HG02973 (cell line): Measurements from ENCODE around the gene CCDC183.

ENCODE experiments used
- ATAC-seq: cut with Tn5 transposase; IDR thresholded peaks from one replicate; pipeline ENCODE4 v1.9.1; 2021; ENCODE audit warnings: moderate library complexity; ENCODE audit not compliant: unreplicated experiment

Gene CCDC183

DNA sequence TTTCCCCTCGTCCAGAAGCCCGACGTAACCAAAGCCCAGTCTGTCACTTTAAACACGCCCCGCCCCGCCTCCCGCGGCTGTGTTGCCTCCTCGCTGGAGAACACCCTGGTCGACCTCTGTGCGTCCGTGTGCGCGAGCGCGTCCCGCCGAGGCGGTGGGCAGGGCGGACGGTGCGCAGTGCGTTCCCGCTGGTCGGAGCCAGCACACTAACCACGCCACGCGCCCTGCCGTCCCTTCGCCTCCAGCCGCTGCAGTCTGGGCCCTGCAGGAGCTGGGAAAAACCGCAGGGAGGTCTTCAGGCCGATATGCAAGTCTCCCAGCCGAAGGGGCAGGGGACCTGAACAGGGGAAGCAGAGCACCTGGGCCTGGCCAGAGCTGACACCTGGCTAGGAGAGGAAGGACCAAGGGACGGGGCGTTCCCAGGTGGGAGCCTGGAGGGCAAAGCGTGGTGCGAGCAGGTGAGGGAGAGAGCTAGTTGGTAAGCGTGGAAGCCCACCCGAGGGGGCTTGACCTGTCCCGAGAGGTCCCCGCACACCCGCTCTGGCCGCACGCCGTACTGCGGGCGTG, 51.8 kb downstream of the CCDC183 start:
- ATAC-seq: no peak

DNA sequence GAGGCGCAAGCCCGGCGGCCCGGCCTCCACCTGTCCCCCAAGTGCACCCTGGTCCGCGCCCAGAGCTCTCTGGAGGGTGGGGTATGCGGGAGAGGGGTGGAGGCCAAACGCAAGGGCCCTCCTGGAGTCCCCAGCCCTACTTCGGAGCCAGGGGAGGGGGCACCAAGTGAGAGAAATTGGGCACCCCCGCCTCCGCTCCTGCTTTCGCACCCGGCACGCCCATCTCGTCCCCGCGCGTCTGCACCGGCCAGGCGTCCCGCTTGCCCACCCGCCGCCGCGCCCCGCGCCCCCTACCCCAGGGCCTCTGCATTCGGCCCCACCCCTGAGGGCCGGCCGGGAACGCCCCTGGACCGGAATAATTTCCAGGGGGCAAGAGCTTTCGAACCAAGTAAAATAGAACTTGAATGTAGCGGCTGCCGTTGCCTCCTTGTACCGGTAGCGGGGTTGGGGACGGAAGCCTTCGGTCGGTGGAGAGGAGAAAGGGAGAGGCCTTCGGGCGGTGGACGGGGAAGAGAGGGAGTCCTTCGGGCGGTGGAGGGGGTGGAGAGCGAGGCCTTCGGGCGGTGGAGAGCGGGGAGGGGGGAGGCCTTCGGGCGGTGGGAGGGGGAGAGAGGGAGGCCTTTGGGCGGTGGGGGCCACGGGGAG, 52.4 kb downstream of the CCDC183 start:
- ATAC-seq: no peak

DNA sequence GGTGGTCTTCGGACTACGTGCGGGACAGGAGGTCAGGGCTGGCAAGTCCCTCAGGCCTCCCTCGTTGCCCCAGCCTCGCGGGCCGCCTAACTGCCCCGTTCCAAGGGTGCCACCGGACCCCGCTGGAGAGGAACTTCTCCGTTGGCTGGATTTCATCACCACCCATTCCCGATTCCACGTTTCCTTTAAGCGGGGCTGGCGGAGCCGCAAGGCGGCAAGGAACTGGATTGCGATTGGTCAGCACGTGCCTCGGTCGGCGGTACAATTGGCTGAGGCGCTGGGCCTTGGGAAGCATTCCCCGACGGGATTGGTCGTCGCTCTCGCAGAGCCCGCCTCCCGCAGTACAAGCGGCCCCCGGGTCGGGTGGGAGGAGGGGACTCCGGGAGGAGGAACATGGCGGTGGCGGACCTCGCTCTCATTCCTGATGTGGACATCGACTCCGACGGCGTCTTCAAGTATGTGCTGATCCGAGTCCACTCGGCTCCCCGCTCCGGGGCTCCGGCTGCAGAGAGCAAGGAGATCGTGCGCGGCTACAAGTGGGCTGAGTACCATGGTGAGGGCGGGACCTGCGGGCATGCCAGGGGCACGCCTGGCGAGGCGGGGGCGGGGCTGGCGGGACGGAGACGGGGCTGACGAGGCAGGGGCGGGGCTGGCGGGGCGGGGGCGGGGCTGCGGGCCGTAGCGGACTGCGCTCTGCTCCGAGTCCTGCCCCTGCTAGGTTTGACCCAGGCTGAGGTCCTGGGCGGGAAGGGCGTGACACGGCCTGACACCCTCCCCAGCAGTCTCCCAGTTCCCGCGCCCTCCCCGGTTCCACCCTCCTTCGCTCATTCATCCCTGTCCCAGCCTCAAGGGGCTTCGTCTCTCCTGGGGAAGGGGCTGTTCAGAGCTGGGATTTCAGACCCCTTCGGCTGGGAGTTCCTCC, 53.2 kb downstream of the CCDC183 start, which contains the start of gene PHPT1:
PHPT1 (plus strand) TSS at position 372 of the 922 bp plus-strand sequence; CDS start at position 394, 22 bp downstream.
- peak; percentile 66 for ATAC-seq

DNA sequence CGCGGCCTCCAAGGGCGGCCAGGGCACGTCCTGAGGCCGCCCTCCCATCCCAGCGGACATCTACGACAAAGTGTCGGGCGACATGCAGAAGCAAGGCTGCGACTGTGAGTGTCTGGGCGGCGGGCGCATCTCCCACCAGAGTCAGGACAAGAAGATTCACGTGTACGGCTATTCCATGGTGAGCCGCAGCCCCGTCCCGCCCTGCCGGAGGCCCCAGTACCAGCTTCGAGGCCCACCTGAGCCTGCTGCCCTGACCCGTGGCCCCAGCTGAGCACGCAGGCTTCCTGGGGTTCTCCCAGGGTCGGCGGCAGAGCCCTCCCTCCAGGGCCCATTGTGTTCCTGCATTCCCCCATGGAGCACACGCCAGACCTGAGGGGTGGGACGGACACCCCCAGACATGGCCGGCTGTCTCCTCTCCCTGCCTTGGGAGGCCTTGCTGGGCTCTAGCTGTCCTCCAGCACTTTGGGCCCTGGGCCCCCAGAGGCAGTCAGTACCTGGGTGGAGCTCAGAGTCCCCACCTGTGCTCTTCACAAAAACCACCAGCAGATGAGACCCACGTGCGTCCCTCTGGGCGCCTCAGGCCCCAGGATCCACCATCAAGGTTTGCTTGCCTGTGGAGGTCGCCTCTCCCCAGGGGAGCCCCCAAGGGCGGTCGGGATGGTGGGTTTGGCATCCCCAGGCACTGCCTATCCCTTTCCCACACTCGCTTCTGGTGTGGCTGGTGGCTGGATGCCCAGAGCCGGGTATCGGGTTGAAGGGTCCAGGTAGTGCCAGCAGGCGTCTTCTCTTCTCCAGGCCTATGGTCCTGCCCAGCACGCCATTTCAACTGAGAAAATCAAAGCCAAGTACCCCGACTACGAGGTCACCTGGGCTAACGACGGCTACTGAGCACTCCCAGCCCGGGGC, 54.1 kb downstream of the CCDC183 start:
- ATAC-seq: no peak

DNA sequence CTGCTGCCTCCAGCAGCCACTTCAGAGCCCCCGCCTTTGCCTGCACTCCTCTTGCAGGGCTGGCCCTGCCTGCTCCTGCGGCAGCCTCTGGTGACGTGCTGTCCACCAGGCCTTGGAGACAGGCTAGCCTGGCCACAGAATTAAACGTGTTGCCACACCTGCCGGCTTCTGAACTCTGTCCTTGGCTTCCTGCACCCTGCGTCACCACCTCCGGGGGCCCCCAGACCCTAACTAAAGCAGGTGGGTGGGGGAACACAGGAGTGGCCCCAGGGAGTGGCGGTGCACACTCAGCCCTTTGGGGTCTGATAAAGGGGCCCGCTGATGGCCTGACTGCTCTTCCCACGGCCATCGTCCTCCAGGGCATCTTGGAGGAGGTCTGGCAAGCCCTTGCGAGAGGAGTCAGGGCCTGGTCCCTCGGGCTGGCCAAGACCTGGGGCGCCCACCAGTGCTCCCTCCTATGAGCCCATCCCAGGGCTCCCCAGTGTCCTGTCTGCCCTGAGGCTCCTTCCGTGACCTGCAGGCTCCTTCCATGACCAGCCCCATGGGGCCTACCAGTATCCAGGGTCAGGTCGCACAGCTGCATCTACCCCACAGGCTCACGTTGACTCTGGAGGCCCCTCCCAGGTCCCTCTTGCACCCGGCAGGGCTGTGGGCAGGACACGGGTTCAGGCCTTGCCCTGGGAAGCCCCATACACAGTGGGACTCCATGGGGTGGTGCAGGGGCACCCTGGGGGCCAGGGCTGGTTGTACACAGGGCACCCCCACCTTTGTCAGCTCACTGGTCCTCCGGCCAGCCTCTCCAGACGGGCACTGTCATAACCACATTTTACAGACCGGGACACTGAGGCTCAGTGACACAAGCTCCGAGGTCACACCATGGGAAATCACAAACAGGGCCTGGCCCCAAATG, 55.0 kb downstream of the CCDC183 start:
- ATAC-seq: no peak

DNA sequence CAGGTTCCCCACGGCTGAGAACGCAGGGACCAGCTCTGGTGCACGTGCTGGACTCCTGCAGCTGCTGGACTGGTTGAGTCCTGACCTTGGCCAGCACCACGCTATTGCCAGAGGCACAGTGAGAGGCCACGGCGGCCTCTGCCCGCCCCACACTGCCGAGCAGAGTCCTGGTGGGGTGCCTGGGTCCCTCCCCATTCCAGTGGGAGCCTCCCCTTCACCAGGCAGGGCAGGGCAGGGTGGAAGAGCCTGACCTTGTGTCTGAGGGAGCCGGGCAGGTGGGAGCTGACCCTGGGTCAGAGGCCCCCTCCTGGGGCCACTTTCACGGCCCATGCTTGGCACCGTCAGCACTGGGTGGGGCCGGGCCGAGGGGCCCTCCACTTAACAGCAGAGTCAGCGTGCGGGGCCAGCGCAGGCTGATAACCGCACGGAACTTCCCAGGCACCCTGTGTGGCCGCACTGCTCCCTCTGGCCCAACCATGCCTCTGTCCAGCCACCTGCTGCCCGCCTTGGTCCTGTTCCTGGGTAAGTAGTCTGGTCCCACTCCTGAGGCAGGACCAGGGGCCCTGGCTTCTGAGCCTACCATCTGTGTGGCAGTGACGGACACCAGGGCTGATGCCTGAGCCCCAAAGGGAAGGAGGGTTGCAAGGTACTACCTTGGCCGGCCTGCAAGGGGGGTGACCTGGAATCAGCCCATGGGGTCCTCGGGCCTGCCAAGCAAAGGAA, 56.0 kb downstream of the CCDC183 start, which contains the start of gene MAMDC4:
MAMDC4 (plus strand) TSS at position 406 of the 723 bp plus-strand sequence; CDS start at position 477, 71 bp downstream.
- ATAC-seq: no peak

DNA sequence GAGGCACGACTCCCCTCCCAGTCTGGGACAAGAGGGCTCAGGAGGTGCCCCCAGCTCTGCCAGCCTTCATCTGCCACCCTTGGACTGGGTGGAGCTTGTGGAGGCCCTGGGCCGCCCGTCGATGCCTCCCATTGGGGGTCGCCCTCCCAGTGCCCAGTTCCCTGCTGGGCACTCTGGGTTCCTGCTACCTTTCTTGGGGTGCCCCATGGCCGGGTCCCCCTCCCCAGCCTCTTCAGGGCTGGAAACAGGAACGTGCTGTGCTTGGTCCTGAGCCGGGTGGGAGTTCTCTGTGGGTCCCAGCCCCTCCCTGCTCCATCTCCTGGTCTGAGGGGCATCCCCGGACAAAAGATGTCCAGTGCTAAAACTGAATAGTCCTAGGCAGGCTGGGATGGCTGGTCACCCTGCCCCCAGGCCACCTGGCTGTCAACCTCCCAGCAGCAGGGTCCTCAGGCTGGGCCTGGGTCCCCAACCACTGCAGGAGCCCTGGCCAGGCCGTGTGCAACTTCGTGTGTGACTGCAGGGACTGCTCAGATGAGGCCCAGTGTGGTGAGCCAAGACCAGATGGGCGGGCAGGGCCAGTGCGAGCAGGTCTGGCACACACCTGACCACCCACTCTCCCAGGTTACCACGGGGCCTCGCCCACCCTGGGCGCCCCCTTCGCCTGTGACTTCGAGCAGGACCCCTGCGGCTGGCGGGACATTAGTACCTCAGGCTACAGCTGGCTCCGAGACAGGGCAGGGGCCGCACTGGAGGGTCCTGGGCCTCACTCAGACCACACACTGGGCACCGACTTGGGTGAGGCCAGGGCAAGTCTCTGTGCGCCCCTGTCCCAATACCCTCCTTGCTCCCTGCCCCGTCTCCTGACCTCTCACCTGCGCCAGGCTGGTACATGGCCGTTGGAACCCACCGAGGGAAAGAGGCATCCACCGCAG, 56.8 kb downstream of the CCDC183 start:
- ATAC-seq: no peak

DNA sequence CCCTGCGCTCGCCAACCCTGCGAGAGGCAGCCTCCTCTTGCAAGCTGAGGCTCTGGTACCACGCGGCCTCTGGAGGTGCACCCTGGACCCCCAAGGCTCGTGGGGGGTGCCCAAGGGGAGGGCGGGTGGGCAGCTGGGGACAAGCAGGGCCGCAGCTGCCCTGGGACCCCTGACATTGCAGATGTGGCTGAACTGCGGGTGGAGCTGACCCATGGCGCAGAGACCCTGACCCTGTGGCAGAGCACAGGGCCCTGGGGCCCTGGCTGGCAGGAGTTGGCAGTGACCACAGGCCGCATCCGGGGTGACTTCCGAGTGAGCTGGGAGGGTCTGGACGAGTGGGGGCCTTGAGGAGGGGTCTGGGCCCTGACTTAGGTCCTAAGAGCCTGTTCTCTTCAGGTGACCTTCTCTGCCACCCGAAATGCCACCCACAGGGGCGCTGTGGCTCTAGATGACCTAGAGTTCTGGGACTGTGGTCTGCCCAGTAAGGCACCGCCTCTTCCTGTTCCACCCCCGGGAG, 57.5 kb downstream of the CCDC183 start:
- no peak for ATAC-seq

DNA sequence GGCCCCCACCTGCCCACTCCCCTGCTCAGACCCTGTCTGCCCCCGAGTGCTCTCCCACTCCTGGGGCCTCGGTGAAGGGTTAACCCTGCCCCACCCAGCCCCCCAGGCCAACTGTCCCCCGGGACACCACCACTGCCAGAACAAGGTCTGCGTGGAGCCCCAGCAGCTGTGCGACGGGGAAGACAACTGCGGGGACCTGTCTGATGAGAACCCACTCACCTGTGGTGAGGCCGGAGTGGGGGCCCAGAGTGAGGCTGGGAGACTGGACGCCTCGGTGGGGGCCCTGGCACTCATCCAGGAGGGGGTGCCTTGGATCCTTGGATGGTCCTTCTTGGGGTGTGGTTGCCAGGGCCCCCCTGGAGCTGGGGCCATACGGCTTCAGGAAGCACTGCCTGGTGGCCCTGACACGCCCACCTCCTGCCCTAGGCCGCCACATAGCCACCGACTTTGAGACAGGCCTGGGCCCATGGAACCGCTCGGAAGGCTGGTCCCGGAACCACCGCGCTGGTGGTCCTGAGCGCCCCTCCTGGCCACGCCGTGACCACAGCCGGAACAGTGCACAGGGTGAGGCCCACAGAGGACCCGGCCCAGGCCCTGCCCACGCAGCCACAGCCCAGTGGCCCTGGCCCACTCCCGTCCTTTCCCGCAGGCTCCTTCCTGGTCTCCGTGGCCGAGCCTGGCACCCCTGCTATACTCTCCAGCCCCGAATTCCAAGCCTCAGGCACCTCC, 58.1 kb downstream of the CCDC183 start:
- ATAC-seq: no peak

DNA sequence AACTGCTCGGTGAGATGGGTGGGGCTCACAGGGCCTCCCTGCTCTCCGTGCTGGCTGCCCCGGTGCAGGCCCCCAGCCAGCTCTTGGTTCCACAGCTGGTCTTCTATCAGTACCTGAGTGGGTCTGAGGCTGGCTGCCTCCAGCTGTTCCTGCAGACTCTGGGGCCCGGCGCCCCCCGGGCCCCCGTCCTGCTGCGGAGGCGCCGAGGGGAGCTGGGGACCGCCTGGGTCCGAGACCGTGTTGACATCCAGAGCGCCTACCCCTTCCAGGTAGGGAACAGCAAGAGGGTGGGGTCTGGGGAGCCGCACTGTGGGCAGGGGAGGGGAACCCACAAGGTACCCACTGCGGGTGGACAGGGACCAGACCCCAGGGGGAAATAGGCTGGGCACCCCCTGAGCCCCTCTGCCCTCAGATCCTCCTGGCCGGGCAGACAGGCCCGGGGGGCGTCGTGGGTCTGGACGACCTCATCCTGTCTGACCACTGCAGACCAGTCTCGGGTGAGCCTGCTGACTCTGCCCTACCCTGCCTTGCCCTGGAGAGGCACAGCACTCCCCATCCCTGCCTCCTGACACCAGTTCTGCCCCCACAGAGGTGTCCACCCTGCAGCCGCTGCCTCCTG, 58.8 kb downstream of the CCDC183 start:
- ATAC-seq: no peak

DNA sequence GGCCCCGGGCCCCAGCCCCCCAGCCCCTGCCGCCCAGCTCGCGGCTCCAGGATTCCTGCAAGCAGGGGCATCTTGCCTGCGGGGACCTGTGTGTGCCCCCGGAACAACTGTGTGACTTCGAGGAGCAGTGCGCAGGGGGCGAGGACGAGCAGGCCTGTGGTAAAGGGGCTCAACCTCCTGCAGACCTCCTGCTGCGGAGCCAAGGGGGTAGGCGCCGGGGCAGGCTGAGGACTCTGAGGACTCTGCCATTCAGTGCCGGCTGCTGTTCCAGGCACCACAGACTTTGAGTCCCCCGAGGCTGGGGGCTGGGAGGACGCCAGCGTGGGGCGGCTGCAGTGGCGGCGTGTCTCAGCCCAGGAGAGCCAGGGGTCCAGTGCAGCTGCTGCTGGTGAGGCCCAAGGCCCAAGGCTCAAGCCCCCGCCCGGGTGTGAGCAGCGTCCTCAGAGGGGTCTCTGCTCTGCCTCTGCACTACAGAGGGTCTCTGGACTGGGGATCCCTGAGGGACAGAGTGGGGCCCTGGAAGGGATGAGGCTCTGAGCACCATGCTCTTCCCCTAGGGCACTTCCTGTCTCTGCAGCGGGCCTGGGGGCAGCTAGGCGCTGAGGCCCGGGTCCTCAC, 59.4 kb downstream of the CCDC183 start:
- ATAC-seq: no peak

DNA sequence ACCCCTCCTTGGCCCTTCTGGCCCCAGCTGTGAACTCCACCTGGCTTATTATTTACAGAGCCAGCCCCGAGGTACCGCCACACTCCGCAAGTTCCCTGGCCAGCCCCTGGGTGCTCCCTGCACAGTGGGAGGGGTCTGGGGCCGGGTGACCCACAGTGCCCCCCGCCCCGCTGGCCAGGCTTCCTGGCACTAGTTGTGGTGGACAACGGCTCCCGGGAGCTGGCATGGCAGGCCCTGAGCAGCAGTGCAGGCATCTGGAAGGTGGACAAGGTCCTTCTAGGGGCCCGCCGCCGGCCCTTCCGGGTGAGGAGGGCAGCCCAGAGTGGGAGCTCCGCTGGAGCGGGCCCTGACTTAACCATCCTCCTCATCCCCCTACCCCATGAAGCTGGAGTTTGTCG, 59.9 kb downstream of the CCDC183 start:
- no peak for ATAC-seq

DNA sequence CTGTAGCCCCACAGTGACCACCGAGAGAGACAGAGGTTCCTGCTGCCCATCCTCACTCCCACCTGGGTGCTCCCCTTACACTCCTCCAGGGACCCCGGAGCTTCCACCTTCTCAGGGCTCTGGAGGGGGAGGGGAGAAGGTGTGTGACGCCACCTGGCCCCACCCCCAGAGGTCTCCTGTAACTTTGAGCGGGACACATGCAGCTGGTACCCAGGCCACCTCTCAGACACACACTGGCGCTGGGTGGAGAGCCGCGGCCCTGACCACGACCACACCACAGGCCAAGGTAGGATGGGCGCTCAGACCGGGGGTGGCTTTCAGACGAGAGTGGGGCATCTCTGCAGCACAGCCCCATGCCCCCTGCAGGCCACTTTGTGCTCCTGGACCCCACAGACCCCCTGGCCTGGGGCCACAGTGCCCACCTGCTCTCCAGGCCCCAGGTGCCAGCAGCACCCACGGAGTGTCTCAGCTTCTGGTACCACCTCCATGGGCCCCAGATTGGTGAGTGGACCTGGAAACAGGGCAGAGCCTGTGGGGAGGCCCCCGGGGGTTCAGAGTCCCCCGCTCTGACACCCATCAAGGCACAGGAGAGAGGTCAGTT, 60.5 kb downstream of the CCDC183 start:
- ATAC-seq: no peak

DNA sequence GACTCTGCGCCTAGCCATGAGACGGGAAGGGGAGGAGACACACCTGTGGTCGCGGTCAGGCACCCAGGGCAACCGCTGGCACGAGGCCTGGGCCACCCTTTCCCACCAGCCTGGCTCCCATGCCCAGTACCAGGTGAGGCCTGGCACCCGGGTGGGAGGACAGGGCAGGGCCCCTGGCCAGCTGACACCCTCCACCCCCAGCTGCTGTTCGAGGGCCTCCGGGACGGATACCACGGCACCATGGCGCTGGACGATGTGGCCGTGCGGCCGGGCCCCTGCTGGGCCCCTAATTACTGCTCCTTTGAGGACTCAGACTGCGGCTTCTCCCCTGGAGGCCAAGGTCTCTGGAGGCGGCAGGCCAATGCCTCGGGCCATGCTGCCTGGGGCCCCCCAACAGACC, 61.0 kb downstream of the CCDC183 start:
- ATAC-seq: no peak
